GM21515 (cell line): ENCODE results near the gene SUPT16H.
A peak's percentile ranks its signal among the peaks of the same experiment; 100 is the strongest.
"Not testable (repeated sequence)": the region's sequence is repeated elsewhere in the genome, so short reads cannot be mapped to it uniquely, and the experiment has no call there.

Source experiments
- ATAC-seq: cut with Tn5 transposase; IDR thresholded peaks from one replicate; pipeline ENCODE4 v1.9.1; 2021; ENCODE audit not compliant: unreplicated experiment

SUPT16H gene

GRCh38 chr14:21383848-21384493 is at the start of gene SUPT16H:
Gene SUPT16H (minus strand): TSS chr14:21384019. CDS start chr14:21383927, 92 bp downstream.
- peak; percentile 81 for ATAC-seq

DNA sequence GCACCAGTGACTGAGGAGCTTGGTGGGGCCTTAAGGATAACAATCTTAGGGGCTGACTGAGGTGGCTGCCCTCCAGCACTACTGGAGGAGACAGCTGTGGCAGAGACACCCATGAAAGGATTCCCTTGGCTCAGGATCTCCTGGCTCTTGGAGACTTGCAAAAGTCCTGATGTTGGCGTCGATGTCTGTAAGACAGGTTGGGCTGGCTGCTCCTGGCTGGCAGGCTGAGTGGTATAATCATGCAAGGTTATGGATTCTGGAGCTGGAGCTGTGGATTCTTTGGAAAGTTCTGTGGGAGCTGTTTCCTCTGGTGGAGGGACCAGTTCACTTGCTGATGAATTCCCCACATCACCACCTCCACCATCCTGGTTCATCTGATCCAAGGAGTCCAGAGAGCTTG is 47.3 kb upstream of the SUPT16H start:
- ATAC-seq, result no peak

DNA sequence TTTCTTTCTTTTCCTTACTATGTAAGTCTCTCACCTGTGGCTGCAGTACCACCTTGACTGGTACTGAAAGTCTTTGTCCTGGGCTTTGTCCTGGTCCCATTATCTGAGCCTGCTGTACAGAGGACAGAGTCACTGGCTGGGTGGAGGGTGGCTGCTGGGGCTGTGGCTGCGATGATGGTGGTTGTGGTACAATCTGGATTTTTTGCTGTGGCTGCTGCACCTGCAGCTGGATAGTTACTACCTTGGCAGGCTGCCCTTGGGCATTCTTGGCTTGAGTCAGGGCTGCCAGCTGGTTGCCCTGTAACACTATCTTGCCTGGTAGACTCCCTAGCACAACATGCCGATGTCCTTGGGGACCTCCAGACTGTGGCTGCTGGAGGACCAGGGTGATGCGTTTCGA is 45.1 kb upstream of the SUPT16H start:
- ATAC-seq, result no peak

- no peak for ATAC-seq
Observed at GRCh38 chr14:21426692-21427091, 42.9 kb upstream of the SUPT16H start.

DNA sequence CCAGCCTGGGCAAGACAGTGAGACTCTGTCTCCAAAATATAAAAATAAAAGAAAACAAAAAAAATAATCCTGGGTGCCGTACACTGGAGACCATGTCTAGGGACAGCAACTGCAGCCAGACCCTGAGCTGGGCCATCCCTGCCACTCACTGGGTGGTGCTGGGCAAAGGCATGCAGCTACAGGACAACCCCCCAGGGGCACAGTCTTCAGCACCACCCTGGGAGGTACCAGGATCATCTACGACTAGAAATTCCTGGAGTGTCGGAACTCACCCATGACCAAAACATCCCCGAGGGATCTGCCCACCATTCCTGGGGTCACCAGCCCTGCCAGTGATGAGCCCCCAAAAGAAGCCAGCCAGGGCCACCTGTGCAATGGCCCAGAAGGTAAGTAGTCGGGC is 35.7 kb upstream of the SUPT16H start:
- no peak for ATAC-seq

GRCh38 chr14:21415329-21415728 is 31.5 kb upstream of the SUPT16H start:
- ATAC-seq, result no peak

GRCh38 chr14:21414137-21414631 is 30.4 kb upstream of the SUPT16H start:
- no peak for ATAC-seq

- no peak for ATAC-seq
Observed at GRCh38 chr14:21408147-21408546, 24.3 kb upstream of the SUPT16H start.

DNA sequence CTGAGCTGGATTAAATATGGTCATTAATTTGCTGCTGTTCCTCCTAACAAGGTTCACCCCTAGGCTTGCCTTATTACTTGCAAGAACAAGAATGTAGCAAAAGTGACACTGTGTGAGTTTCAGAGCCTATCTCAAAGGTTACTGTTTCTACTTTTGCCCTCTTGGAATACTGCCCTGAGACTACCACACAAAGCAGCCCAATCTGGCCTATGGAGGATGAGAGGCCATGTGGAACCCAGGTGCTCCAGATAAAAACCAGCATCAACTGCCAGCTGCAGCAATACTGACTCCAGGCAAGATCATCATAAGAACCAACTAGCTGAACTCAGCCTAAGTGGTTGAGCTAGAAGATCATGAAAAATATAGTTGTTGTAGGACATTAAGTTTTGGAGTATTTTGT is 22.4 kb upstream of the SUPT16H start:
- no peak for ATAC-seq

GRCh38 chr14:21405097-21405496 is 21.3 kb upstream of the SUPT16H start:
- ATAC-seq, result no peak

GRCh38 chr14:21399311-21399870 is 15.6 kb upstream of the SUPT16H start:
- ATAC-seq, result no peak

GRCh38 chr14:21398901-21399300 is 15.1 kb upstream of the SUPT16H start:
- no peak for ATAC-seq

DNA sequence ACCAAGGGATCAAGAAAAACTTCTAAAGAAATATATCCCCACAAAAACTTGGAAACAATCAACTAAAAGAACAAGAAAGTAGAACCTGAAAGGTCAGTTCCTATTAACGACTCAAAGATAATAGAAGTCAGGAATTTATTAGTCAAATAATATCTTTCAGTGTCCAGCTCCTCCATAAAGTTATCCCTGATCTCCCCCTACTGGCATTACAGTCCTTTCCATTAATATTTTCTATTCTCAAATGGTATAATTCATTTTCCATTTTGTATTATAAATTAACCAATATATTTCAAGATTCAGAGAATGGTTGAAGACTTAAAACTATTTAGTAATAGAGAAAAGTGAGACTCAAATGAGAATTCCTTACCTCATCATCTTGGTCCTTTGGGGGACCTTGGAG is 11.6 kb upstream of the SUPT16H start:
- ATAC-seq, result no peak

- ATAC-seq, result no peak
Observed at GRCh38 chr14:21385188-21385904, 1.5 kb upstream of the SUPT16H start.

DNA sequence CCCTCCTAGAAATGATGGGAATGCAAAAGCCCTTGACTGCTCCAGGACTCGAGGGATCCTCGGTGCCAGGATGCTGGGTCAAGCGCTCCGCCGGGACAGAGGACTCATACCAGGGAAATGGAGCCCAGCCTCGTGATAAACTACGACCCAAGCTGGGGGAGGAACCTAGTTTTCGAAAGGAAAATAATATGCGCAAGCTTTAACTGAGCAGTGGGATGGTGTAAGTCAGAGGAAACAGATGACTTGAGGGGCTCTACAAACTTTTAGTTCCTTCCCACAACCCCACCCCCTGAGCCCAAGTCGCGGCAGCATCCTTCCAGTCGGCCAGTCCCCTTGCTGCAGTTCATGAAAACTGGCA is 654 bp upstream of the SUPT16H start:
- peak; percentile 30 for ATAC-seq

DNA sequence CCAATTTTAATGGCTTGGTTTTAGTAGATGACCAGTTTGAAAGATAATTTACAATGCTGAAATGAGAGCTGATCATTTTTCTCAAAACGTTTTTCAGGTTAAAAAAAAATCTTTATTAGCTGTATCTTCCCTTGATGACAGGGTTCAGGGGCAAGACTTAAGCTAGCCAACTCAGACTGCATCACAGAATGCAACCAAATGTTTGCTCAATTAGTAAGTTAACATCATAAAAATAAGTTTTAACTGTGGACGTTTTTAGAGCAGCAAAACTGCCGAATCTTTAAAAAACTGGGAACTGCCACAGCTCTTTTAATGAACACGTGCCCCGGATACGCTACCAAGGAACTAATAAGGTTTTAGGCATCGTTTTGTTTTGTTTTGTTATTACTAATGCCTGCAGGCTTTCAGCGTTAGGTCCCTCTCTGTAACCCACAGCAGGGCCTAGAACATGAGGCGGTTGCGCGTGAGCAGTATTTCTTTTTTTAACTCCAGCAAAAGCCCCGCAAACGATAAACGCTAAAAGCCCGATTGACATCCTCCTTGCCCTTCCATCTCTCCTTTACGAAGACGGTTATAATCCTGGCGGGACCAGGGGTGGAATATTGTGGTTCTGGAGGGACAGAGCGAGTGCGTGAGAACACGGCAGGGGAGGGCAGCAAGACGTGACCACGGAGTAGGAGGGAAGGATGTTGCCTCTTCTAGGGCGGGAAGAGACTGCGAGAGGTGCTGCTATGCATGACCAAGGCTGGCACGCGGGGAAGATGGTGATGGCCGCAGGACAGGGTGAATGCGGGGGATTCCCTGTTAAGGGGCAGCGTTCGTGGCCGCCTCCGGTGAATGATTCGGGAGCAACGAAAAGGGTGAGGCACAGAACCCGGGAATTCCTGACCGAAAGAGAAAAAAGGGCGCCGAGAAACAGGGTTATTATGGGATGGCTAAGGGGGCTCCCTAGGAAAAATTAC is 652 bp downstream of the SUPT16H start:
- ATAC-seq, result no peak

DNA sequence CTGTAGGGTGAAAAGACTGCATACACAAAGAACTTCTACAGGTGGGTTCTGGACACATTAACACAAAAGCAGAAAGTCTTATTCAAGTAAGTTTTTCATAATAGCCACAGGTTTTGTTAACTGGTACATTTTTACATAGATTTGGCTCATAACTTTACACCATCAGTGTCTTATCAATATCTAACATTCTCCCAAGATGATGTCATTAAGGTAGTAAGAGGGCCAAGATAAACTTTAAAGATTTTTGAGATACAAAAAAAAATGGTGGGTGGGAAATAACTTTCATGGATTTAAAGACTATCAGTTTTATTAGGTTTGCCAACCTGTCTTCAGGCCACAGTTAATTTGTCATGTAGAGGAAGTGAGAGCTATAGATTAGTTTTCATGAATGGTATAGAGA is 1.7 kb downstream of the SUPT16H start:
- no peak for ATAC-seq

GRCh38 chr14:21379338-21379737 is 4.5 kb downstream of the SUPT16H start:
- no peak for ATAC-seq

- no peak for ATAC-seq
Observed at GRCh38 chr14:21373980-21374379, 9.8 kb downstream of the SUPT16H start.

DNA sequence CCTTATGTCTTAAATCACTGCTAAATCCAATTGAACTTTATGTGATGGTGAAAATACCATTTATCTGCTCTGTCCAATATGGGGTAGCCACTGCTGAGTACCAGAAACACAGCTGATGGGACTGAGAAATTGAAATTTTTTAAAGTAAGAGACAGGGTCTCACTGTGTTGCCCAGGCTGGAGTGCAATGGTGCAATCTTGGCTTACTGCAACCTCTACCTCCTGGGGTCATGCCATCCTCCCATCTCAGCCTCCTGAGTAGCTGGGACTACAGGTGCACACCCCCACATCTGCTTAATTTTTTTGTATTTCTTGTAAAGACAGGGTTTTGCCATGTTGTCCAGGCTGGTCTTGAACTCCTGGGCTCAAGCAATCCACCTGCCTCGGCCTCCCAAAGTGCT is 11.0 kb downstream of the SUPT16H start:
- ATAC-seq, result not testable (repeated sequence)
